Non-pigmented ciliary epithelial cell (primary cell): Measurements from ENCODE around the gene DHX36.
A peak's percentile ranks its signal among the peaks of the same experiment; 100 is the strongest.

ENCODE experiments used
- DNase-seq: peaks from one replicate; pipeline ENCODE4 v3.0.0-alpha.2; 2010; ENCODE audit warnings: low read depth

The DHX36 gene

GRCh38 chr3:154323891-154324738, at the start of gene DHX36:
DHX36 (minus strand) TSS chr3:154324487; CDS start chr3:154324416, 71 bp downstream.
- DNase-seq = peak; percentile 60

GRCh38 chr3:154367221-154367620, 42.9 kb upstream of the DHX36 start:
- no peak for DNase-seq

DNA sequence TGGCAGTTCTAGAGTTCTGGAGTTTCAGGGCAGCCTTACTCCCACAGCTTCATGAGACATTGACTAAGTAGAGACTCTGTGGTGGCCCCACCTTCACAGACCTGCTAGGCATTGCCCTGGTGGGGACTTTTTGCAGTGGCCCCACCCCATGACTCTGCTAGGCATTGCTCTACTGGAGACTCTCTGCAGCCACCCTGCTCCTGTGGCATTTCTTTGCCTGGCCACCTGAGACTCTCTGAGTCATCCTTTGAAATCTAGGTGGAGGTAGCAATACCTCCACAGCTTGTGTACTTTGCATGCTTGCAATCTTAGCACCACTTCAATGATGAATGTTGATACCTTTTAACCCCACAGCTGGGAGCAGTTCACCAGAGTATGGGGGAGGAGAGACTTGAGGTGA, 40.6 kb upstream of the DHX36 start:
- DNase-seq = no peak

DNA sequence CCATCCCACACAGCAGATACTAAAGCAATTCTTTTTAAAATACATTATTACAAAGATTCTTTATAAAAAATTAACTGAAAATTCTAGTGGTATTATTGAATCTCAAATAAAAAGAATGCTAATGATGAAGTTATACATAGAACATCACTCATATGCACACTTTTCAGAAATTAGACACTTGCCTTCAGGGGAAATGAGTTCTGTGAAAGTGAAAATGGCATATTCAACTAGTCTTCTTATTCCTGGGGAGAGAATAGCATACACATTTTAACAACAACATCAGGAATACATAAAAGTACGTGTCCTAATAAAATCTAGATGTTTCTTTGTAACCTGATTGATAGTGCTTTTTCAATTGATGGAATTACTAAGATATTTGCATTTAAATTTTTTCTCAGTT, 36.8 kb upstream of the DHX36 start:
- DNase-seq = no peak

GRCh38 chr3:154356009-154356408, 31.7 kb upstream of the DHX36 start:
- no peak for DNase-seq

DNA sequence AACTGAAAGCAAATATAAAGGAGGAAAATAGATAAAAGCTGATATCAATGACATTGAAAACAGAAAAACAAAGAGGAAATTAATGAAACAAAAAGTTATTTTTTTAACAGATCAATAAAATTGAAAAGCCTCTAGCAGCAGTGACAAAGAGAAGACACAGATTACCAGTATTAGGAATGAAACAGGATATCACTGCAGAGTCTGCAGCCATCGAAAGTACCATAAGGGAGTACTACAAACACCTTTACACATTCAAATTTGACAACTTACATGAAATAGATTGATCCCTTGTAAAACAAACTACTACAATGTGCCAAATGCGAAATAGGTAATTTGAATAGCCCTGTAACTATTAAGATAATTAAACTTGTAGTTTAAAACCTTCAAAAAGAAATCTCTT, 24.9 kb upstream of the DHX36 start:
- DNase-seq = no peak

GRCh38 chr3:154345422-154346122, 21.3 kb upstream of the DHX36 start:
- no peak for DNase-seq

DNA sequence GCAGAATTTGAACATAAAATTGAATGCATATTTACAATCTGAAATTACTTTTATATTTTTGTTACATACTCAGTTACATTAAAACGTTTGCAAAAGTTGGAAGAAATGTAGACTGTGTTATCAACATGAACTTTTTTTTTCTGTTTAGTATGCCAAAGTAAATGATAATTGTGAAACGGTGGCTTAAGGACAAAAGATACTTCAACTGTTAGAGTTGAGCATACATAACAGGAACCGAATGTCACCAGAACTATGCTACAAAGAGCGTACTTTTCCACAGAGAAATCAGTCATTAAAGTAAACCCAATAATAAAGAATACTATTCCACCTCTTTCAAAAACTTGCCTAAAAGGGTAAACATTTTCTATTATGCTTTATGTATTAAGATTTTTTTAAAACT, 14.3 kb upstream of the DHX36 start:
- DNase-seq = no peak

DNA sequence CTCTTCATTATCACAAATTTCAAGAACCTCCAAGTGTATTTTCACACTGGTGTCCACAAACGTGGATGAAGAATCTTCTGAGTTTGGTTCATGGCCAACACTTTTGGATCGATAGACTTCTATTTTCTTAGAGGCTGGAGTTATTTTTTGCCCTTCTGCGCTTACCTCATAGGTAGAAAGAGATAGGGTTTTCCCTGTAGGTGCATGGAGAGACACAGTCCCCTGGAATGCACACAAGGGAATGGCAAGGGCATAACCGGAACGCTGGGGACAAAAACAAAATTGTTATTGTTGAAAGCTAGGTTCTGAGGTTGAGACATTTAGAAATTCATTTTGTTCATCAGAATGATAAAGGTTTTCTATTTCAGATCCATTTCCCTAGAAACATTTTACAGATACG, 13.7 kb upstream of the DHX36 start:
- no peak for DNase-seq

GRCh38 chr3:154334973-154335420, 10.7 kb upstream of the DHX36 start:
- DNase-seq = no peak

- DNase-seq = no peak
Measured at GRCh38 chr3:154327871-154328270, 3.6 kb upstream of the DHX36 start.

- DNase-seq = no peak
Measured at GRCh38 chr3:154324919-154325318, 632 bp upstream of the DHX36 start.

- DNase-seq = no peak
Measured at GRCh38 chr3:154316974-154317767, 7.1 kb downstream of the DHX36 start.

GRCh38 chr3:154314152-154314551, 10.1 kb downstream of the DHX36 start:
- no peak for DNase-seq

DNA sequence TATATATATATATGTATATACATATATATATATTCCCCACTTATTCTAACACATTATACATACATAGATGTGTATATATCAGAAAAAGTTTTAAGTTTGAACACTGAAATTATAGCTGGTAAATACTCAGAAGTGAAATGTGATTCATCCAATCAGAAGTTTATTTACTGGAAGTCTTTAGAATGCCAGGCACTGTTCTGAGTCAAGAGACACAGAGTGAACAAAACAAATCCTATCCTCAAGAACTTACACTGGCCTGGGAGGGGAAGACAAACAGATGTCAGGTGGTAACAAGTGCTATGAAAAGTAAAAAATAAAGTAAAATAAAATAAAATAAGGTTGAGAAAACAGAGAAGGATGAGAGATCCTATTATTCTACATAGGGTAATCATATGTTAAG, 13.4 kb downstream of the DHX36 start:
- DNase-seq = no peak

DNA sequence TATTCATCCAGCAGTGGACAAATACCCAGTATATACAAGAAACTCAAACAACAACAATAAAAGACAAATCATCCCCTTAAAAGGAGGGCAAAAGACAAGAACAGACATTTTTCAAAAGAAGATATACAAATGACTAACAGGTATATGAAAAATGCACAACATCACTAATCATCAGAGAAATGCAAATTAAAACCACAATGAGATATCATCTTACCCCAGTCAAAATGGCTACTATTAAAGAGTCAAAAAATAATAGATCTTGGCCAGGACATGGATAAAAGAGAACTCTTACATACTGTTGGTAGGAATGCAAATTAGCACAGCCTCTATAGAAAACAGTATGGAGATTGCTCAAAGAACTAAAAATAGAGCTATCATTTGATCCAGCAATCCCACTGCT, 16.9 kb downstream of the DHX36 start:
- DNase-seq = no peak

DNA sequence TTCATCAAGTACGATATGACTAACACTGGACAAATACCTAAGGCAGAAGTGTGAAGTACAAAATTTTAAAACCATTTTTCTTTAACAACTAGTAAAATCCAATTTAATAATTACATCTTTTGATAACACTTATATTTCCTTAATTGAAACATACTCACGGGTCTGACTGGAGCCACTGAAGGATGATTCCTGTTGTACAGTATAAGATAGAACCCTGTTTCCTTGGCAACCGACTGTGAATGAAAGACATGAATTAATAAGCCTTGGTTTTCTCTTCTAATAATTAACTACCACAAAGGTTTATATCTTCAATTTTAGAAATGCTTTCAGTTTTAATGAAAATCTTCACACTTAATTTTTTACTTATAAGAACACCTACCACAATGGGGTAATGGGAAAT, 19.4 kb downstream of the DHX36 start:
- DNase-seq = no peak

DNA sequence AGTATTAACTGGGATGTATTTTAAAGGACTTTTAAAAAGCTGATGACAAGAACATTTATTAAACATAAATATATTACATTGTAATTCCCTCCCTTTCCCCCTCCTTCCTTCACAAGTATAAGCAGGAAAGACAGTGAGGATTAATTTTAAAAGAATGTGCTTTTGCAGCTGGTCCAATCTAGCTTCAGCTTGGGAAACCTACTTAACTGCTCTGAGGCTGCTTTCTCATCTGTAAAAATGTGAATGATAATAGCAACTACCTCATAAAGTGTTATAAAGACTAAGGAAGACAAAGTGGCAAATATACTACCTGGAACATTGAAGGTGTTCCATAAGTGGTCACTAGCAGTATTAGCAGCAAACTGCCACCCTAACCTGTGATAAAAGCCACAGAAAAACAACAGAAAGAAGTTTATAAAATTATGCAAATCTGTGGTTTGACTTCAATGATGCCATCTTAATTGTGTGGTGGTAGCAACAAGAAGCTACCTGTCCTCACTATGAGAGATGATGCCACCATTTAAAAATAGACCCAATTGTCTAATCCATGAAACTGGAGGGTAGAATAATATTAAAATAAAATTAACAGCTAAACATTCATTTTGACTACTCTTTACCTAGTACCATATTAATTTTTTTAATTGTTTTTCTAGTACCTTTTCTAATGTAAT, 20.0 kb downstream of the DHX36 start:
- DNase-seq = no peak

GRCh38 chr3:154301561-154301960, 22.7 kb downstream of the DHX36 start:
- no peak for DNase-seq

DNA sequence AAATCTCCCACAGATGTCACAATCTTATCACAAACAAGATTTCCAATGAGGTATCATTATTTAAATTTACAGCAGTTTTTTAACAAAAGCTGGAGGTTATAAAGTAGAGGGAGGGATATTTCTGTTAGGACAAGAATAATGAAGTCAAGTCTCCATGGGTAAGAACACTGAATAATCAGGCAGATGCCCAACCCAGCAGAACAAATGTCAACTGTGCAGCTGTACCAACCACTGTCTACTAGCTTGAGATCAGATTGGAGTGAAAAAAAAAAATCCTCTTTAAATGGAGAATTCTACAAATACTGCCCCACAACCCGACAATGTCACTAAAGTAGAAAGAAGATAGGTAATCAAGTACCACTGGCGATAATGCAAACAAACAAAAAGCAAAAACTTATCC, 30.3 kb downstream of the DHX36 start:
- DNase-seq = no peak

- DNase-seq = no peak
Measured at GRCh38 chr3:154290187-154290586, 34.1 kb downstream of the DHX36 start.

- DNase-seq = no peak
Measured at GRCh38 chr3:154285221-154285620, 39.1 kb downstream of the DHX36 start.
